ENCODE measurements around the gene HSD17B2.

Gene HSD17B2

DNA sequence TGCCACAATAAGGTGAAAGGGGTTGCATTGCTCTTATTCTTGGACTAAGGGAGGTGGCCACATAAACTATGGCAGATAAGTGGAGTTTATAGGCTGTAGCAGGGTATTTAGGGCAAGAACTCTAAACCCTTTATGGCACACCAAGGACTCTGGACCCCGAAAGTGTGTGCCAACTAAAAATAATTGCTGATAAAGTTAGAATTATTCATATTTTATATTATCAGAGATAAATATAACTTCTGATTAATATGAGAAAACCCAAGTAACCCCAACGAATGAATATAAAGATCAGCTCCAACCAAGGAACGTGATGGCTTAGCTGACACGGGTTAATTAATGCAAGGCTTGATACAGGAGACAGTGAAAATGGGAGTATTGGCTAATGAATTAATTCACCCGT is 15.0 kb upstream of the HSD17B2 start:
- no peak for DNase-seq

DNA sequence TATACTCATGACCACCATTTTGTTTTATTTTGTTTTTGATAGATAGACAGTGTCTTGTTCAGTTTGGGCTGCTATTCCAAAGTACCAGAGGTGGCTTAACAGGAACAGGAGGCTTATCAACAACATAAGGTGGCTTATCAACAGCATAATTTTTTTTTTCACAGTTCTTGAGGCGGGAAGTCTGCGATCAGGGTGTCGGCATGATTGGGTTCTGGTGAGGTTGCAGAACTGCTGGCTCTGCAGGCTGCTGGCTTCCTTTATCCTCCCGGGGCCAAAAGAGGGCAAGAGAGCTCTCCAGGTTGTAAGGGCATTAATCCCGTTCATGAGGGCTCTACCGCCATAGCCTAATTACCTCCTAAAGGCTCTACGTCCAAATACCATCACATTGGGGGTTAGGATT is 11.8 kb upstream of the HSD17B2 start:
- DNase-seq = no peak

DNA sequence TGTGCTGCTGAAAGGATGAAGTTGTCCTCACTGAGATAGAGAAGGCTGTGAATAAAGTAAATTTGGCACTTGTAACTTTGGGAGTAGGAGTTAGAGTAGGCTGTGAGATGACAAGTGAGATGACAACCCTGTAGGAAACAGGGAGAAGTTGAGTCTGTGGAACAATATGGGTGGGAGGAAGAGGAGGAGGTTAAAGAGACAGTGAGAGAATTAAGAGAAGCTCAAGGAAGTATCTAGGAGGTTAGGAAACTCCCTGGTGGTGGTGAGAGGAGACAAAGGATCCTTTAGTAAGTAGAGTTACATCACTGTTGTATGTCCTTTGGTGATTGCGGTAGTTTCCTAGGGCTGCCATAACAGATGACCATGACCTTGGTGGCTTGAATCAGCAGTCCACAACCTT is 10.7 kb upstream of the HSD17B2 start:
- DNase-seq = no peak

DNA sequence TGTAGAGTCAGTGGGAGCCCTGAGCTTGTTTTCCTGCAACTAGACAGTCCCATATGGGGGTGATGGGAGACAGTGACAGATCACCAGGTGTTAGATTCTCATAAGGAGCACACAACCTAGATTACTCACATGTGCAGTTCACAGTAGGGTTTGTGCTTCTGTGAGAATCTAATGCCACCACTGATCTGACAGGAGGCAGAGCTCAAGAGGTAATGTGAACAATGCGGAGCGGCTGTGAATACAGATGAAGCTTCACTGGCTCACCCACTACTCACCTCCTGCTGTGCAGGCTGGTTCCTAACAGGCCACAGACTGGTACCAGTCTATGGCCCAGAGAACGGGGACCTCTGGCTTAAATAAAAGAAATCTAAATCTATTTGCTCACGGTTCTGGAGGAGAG is 10.2 kb upstream of the HSD17B2 start:
- no peak for DNase-seq

DNA sequence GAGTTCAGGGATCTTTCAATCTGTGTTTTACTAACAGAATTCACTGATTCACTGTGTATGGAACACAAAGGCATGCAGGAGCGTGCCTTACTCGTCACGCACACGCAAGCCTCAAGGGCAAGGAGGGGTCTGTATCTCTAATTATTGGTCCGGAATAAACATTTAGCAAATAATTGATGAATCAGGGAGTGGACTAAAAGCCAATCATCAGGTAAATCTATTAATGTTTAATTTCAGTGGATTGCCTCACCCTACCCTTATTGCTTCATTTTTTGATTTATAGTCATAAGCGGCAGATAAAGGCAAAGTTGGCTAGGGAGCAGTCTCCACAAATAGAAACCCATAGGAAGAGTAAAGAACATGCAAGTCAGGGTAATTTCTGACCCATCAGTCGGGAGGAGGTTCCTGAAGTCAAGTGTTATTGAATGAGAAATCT is 7.4 kb upstream of the HSD17B2 start:
- DNase-seq = no peak

DNA sequence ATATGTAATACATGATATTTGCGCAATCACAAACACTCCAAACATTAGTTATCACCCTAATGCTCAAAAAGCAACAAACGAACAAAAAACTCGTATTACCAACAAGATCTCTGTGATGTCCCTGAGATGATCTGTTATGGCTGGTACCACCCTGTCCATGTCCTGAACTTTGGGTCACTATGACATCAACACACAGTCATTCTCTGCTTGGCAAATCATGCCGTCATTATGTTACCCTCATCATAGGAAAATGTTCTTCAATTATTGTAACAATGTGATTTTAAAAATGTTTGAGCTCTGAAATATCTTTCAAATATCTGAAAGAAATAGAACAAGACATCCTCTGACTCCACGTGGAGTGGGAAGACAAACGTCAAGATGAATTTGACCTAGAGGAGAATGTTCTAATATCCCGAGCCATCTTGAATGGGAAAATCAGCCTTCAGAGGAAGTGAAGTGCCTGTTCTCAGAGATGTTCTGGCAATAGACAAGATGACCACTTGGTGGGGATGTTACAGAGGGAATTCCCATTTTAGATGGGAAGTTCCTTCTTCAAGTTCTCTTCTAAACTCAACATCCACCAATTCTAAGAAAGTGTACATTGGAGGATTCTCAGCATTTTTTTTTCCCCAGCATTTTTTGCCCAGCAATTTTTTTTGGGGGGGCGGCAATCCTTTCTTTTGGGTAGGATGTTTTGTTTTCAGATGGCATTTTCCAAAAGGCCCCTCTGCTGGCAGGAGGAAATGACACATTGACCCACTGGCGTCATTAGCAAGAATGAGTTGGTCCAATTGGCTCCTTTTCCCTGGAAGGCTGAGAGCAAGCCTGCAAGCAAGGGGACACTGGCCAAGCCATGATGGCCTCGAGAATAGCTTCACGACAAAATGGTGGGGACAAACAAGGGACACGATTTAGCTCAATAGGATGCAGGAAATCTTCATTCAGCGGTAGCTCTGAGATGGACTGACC is 3.7 kb upstream of the HSD17B2 start:
- no peak for DNase-seq

DNA sequence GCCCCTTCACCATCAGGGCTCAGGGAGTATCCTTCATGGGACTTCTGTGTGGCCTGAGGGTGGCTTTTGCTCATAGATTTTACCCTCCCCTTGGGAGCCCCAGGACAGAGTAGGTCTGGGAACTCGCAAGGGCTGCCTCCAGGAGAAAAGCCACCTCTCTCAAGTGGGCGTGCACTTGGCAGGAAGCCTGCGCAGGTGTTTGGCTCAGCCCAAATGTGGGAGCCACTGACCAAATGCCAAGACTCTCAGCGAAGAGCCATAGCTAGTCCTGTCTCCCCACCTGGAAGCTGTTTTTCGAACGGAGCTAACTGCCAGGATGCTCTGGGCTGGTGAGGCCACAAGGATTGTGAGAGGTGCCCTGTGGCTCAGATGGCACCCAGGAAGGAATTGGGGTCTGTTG is 2.0 kb upstream of the HSD17B2 start:
- no peak for DNase-seq

DNA sequence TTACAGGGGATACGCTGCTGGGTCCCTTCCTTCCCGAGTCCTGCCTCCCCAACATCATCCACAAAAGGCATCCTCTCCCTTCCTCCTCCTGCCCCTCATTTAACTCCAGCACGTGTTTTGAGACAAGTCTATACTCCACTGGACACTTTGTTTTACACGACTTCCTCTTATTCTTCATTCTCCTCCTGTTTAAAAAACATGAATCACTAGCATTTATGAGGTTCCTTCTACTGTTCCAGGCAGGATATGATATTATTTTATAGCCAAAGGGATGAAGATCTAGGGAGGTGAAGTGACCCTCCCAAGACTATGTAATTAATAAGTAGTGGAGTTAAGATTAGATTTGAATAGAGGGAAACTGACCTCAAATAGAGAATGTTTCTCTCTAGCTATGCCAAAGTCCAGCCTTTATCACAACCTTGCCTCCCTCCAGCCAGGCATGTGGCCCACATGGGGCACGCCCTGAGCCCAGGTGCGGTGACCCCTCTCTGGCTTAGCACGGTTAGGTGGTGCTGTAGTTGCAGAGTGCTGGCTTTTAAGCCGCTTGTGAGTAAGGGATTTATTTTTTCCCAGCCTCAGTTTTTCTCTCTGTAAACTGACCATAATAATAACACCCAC is 1.3 kb upstream of the HSD17B2 start:
- no peak for DNase-seq

DNA sequence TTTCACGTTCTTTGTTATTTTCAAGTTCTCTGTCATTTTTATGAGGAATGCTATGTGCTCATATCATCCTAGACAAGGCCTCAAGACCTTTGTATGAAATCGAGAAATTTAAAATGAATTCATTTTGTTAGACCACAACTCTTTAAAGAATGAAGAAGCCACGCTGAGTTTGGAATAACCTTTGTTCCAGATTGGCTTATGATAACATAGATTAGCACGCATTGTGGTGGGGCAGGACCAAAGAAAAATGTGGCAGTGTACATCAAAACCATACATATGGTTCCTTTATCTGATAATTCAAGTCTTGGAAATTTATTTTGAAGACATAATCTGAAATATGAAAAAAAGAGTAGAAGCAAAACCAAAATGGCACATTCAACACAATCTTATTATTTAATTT is 2.2 kb downstream of the HSD17B2 start:
- no peak for DNase-seq

DNA sequence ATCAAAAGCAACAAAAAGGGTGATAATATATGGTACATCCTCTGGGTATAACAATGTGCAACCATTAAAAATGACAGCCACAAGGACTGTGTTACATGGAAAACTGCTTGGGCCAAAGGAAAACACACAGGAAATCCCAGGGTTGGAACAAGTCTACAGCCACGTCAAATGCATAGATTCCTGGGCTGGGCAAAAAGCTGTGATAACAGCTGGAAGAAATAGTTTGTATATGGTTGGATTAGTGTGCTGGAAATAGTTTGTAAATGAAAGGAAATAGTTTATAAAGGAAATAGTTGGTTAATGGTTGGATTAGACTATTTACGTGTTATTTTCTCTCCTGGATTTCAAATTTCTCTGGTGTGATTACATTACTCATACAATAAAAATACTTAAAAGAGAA is 2.6 kb downstream of the HSD17B2 start:
- DNase-seq = no peak

DNA sequence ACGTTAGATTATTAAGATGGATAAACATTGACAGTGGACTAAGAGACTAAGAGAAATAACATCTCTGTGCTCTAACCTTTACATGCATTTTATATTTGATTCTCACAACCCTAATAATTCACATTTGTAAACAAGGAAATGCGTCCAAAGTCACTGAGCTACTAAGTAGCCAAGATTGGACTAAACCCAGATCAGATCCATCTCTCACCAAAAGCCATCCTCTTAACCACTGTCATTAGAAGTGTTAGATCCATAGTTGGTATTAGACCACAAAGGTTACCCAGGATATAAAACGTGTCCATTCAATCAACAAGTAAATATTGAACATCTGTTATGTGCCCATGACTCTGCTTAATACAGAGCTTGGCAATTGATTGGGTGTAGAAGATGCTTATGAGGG is 5.2 kb downstream of the HSD17B2 start:
- no peak for DNase-seq

DNA sequence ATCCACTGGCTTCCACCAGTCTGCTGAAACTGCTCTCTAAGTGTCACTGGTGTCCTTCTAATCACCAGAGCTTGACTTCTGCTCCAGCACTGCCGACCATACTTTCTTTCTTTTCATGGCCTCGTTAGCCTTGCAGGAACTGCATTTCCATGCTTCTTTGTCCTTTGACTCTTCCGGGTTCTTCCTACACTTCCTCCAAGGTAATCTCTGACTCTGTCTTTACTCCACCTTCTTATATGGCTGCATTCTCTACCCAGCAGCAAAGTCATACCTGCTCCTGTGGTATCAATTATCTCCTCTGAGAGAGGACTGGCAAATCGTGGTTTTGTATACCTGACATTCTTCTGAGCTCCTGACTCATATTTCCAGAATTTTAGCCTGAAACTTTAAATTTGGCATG is 6.5 kb downstream of the HSD17B2 start:
- no peak for DNase-seq

DNA sequence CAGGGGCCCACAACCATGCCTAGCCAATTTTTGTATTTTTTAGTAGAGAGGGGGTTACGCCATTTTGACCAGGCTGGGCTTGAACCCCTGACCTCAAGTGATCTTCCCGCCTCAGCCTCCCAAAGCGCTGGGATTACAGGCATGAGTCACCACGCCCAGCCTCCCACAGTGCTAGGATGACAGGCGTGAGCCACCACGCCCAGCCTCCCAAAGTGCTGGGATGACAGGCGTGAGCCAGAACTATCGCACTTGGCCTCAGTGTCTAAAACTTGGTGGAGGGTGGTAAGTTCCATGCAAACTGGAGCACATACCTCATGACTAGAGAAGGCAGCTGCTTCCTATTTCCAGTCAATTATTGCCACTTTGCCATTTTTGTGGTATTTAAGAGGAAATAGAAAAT is 7.1 kb downstream of the HSD17B2 start:
- no peak for DNase-seq

DNA sequence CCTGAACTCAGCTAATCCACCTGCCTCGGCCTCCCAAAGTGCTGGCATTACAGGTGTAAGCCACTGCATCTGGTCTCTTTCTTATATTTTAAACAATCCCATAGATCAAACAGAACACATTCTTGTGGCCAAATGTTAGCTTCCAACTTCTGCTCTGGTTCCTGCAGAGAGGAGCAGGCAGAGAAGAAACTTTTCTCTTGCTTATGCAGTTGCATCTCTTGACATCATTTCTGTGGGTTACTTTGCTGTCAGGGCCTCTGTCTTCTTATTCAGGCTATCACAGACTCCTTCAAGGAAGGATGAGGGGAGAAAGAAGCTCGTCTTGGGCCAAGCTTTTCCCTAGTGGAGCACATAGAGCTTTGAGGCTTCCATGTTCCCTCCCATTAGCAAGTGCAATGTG is 7.8 kb downstream of the HSD17B2 start:
- DNase-seq = no peak

DNA sequence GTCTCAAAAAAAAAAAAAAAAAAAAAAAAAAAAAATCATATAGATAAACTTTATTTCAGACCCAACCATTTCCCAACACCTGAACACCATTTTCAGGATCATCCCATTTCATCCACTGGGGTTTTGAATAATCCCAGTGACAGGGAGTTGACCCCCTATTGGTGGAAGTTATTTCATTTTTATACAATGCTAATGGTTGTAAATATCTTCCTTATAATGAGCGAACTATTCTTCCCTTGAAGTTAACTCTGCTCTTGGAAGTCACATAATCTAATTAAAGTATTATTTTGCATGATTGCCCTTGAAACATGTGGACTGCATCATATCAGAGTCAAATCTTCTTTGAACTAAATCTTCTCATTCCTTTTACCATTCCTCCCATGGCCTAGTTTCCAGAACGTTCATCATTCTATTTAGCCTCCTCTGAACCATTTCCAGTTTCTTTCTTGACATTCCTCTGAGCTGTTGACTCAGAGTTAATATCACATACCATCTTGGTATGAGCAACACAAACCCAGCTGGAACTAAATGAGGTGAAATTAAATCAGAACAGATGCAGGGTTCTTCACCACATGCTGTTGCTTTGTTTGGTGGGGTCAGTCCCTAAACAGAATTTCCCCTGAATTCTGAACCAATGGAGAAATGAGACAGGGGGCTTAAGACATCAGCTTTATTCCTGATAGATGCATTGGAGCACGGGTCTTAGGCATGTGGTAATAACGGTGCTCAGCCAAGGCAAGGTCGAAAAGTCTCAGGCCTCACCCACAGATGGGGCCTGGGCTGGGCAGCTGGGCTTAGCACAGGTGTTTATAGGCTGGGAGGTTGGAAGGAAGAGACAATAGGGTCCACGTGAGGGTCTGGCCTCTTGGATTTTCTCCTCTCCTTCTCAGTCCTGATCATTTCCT is 8.9 kb downstream of the HSD17B2 start:
- DNase-seq = no peak

DNA sequence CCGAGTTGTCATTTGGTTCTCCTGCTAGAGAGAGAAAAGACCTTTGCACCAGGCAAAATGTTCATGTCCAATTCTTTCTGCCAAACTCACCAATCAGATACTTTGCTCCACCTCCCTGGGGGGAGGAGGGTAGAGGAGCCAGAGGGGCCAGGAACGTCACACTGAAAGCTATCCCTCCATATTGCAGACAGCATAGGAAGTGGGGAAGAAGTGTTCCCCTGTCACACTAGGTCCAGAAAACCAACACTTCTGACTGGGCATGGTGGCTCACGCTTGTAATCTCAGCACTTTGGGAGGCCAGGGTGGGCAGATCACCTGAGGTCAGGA is 9.5 kb downstream of the HSD17B2 start:
- DNase-seq = no peak

DNA sequence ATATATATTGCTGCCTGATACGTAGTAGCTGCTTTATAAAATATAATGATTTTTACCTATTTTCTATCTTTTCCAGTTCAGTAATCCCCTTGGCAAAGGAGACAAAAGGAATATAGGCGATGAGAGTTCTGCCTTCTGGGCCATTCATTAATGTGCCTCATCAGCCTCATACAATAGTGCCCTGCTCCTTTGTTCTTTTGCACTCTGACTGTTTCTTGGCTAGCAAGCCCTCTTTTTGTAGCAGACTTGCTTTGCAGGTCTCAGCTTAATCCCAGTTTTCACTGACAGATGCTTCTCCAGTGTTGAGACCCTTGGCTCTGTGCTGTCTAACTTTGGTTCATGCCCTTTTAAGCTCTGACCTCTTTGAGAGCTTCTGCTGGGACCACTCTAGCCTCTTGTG is 10.4 kb downstream of the HSD17B2 start:
- no peak for DNase-seq

DNA sequence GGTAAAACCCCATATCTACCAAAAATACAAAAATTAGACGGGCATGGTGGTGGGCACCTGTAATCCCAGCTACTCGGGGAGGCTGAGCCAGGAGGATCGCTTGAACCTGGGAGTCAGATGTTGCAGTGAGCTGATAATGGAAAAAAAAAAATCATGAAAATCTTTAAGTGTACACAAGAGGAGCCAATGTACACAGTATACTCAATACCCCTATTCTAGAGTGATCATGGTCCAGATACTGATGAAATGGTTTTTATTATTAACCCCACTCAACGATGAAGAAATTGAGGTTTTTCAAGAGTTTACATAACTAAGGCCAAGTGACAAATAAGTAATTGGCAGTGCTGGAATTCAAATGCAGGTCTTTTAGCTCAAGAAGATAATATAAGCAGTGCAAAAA is 11.5 kb downstream of the HSD17B2 start:
- no peak for DNase-seq

DNA sequence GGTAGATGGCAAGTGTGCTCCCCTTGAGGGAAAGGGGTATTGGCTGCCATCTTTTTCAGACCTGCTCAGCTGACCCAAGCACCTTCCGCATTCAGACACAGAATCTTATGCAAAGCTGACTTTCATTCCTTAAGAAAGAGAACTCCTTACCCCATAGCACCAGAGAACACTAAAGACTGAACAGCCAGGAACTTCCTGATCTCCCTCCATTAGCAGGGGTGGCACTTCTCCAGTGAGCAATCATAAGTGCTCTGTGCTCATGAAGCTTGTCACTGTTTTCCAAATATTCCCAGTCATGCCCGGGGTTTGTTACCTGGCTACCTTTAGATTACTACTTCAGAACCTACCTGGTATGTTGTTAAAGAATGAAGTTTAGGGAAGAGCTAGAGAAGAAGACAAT is 11.9 kb downstream of the HSD17B2 start:
- DNase-seq = no peak

DNA sequence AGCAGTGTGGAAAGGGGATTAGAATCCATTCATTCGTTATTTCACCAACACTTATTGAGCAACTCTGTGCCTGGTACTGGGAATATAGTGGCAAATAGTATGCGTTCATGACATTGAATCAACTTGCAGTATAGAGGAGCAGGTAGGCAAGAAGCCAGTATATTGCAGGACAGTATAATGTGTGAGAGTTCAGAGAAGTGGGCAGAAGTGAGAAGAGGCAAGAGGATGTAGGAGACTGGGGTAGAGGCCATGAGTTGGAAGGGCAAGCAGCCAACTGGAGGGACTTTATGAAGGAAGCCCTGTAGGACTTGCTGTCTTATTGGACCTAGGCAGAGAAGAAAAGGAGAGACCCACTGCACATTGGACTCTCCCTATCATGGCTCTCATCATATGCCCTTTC is 12.3 kb downstream of the HSD17B2 start:
- no peak for DNase-seq

DNA sequence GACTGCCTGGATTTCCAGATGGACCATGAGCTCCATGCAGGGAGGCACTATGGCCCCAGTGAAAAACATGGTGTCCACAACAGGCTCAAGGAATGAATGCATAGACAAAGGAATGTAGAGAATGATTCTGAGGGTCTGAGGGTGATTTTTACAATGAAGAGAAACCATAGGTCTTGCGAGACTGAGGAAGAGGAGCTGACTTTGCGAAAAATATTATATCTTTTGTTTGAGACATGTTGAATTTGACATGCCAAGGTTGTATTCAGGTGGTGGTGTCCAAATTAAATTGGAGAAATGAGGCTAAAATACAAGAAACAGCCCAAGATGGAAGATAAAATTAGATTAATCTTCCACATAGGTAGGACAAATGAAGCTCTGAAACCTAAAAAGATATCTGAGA is 12.7 kb downstream of the HSD17B2 start:
- DNase-seq = no peak

DNA sequence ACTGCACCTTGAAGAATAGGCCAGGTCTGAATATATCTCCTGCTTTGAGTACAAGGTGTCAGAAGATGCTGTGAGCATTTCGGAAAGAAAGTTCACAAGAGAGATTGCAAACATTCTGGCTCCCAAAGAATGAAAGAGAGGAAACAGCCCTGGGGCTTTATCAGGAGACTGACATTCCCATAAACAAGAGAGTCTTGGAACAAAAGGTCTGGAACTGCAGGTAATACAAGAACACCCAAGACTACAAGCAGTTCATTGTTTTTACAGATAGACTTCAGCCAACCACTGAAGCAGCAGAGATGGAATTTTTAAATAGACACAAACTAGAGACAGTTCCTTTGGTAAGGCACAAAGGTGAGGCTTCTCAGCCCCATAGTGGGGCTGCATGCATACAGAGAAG is 14.4 kb downstream of the HSD17B2 start:
- DNase-seq = no peak

DNA sequence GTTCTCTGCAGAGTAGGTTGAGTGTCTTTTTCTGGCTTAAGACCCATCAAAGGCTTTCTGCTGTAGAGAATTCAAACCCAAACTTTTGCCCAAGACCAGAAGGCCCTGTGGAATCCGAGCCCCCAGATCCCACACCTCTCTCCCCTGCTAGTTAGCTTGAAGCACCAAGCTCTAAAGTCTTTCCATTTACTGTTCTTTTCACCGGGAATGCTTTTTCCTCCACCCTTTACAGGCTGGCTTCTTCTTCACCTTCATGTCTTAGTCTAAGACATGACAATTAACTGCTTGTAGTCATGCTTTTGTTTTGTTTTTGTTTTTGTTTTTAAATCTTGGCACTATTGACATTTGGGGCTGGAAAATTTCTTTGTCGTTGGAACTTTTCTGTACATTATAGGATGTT is 15.5 kb downstream of the HSD17B2 start:
- DNase-seq = no peak

DNA sequence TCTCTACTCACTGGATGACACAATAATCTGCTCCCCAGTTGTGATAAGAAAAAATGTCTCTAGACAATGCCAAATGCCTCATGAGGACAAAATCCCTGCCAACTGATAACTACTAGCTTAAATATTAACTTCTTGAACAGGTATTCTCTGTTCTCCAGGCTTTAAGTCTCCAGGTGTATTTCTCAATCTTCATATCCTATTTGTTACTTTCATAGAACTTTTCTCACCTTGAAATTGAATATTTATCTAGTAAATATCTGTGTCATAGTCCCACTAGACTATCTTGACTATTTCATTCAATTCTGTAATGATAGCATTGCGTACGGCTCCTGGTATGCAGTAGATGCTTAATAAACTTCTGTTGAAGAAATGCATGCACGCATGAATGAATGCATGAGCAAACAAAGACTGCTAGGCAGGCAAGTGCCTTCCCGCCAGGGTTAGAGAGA is 15.9 kb downstream of the HSD17B2 start:
- DNase-seq = no peak
